Keratinocyte (primary cell): Measurements from ENCODE around the gene SLC51A. TPM values are rescaled to one million over a fixed set of nuclear protein-coding genes. Genes with fewer than 3 reads are reported as not detected.

Experiments
- DNase-seq: peaks from one replicate; pipeline ENCODE4 v3.0.0-alpha.2; 2011; ENCODE audit warnings: low read depth, missing footprints, low spot score
- FAIRE-seq: peaks from 2 replicates; lab custom pipeline; 2011; peaks lifted over from hg19 to GRCh38; lab: Jason Lieb, UNC
- H2AFZ ChIP-seq: 2 replicates; pipeline ENCODE4 v1.6.0; 2012; ENCODE audit warnings: low read length, control low read depth, inconsistent platforms; ENCODE audit not compliant: control insufficient read depth
- H3K27ac ChIP-seq: 2 replicates; pipeline ENCODE4 v1.5.1; 2011; ENCODE audit warnings: low read length; ENCODE audit not compliant: control insufficient read depth, insufficient read depth
- H3K27me3 ChIP-seq: 3 replicates; pipeline ENCODE4 v1.6.0; 2011; ENCODE audit warnings: low read length; ENCODE audit not compliant: control insufficient read depth, insufficient read depth; ENCODE audit errors: extremely low read depth
- H3K36me3 ChIP-seq, 2 experiments: 2 replicates in 1 of 2; 3 replicates in 1 of 2; pipeline ENCODE4 v1.5.1; 2011; ENCODE audit warnings: low read length in 2 of 2, mild to moderate bottlenecking in 1 of 2; ENCODE audit not compliant: control insufficient read depth in 2 of 2, insufficient read depth in 2 of 2; ENCODE audit errors: extremely low read depth in 1 of 2
- H3K4me1 ChIP-seq: 3 replicates; pipeline ENCODE4 v1.5.1; 2011; ENCODE audit warnings: low read length; ENCODE audit not compliant: control insufficient read depth, insufficient read depth; ENCODE audit errors: extremely low read depth
- H3K4me2 ChIP-seq: 3 replicates; pipeline ENCODE4 v1.6.0; 2011; ENCODE audit warnings: low read depth, low read length; ENCODE audit not compliant: control insufficient read depth, insufficient read depth; ENCODE audit errors: extremely low read depth
- H3K4me3 ChIP-seq, 3 experiments: fragments of 200-600 bp in 1 of 3; sonication (generic) in 1 of 3; 2 replicates in 2 of 3; 3 replicates in 1 of 3; pipeline ENCODE4 v1.5.1; 2011 to 2016; ENCODE audit warnings: low read length in 3 of 3, mild to moderate bottlenecking in 3 of 3, control low read depth in 2 of 3, inconsistent platforms in 1 of 3, low read depth in 1 of 3, mixed read lengths in 1 of 3, mixed run types in 1 of 3, moderate library complexity in 1 of 3; ENCODE audit not compliant: control insufficient read depth in 2 of 3, insufficient read depth in 2 of 3; ENCODE audit errors: extremely low read depth in 1 of 3
- H3K79me2 ChIP-seq: 2 replicates; pipeline ENCODE4 v1.6.0; 2012; ENCODE audit warnings: low read length; ENCODE audit not compliant: control insufficient read depth, insufficient read depth
- H3K9ac ChIP-seq: 3 replicates; pipeline ENCODE4 v1.6.0; 2011; ENCODE audit warnings: low read length; ENCODE audit not compliant: control insufficient read depth, insufficient read depth; ENCODE audit errors: extremely low read depth
- H3K9me1 ChIP-seq: 3 replicates; pipeline ENCODE4 v1.6.0; 2011; ENCODE audit warnings: low read length; ENCODE audit not compliant: control insufficient read depth, insufficient read depth; ENCODE audit errors: extremely low read depth
- H3K9me3 ChIP-seq: 2 replicates; pipeline ENCODE4 v1.5.1; 2012; ENCODE audit warnings: low read depth, low read length; ENCODE audit not compliant: control insufficient read depth
- H4K20me1 ChIP-seq: 3 replicates; pipeline ENCODE4 v1.6.0; 2011; ENCODE audit warnings: low read length; ENCODE audit not compliant: control insufficient read depth, insufficient read depth; ENCODE audit errors: extremely low read depth
- EZH2 ChIP-seq: IDR thresholded peaks from one replicate; pipeline ENCODE4 v1.6.1; 2012; ENCODE audit warnings: inconsistent platforms, mild to moderate bottlenecking, low read length, moderate library complexity
- dilution Hi-C: fragments of 300-500 bp; cut with MboI; formaldehyde crosslinking; loops from one replicate; pipeline ENCODE4 v1.7.0; 2020; ENCODE audit warnings: low sequenced_read_pairs; ENCODE audit not compliant: extremely low pct_ligation_motif_present
- polyA plus RNA-seq, 5 experiments: library from polyadenylated mRNA; depleted of rRNA in 3 of 5; stranded (reverse) in 3 of 5; stranded (forward) in 1 of 5; unstranded in 1 of 5; fragments of >200 nt; gene quantifications; 1 replicate in 1 of 5; 2 replicates in 3 of 5; 3 replicates in 1 of 5; pipeline versions ENCODE4 v1.2.1 to v1.2.3, GENCODE V29; 2011 to 2012; ENCODE audit warnings: missing spikeins in 2 of 5, low read depth in 1 of 5, low replicate concordance in 1 of 5
- TF ChIP-seq, protein P1 (sequence below), 3 experiments: IDR thresholded peaks in 1 of 3; conservative IDR thresholded peaks in 1 of 3; optimal IDR thresholded peaks in 1 of 3; 2 replicates in 2 of 3; 3 replicates in 1 of 3; pipeline versions ENCODE3 to v1.5.1; 2011; ENCODE audit warnings: low read length in 3 of 3, mild to moderate bottlenecking in 3 of 3, moderate library complexity in 2 of 3, control low read depth in 1 of 3, inconsistent platforms in 1 of 3; ENCODE audit not compliant: insufficient read depth in 2 of 3; ENCODE audit errors: extremely low read depth in 1 of 3

SLC51A gene
- polyA plus RNA-seq, 1 donor (not counting 4 experiments of a cell fraction or from before 2014, with no cell fraction given): not detected

DNA sequence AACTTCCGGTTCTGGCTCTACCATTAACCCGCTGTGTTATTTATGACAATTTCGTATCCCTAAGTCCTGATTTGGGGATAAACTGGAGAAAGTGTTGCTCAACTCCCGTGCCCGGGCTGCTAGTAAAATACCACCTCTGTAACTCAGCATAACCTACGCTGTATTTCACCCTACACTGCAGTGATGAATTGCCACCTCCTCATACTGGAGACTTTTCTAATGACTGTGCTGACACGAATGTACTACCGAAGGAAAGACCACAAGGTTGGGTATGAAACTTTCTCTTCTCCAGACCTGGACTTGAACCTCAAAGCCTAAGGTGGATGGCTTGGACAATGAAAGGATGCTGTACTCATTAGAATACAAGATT, 16.5 kb downstream of the SLC51A start:
- Histone ChIP-seq H3K4me1 (no peaks in the 10 kb centered on the region), H3K27me3 (peaks cover 6% of the 10 kb centered on the region), H3K79me2 (no peaks in the 10 kb centered on the region), H3K9me3 (no peaks in the 10 kb centered on the region), H3K9me1 (no peaks in the 10 kb centered on the region), H3K4me2 (no peak overlapping the region), H2AFZ (no peak overlapping the region), H4K20me1 (no peaks in the 10 kb centered on the region), H3K9ac (no peak overlapping the region), H3K27ac (no peak overlapping the region), H3K36me3 (peaks cover 11 to 13% of the 10 kb centered on the region in 2 experiments), H3K4me3 (no peak overlapping the region)
- TF ChIP-seq, protein P1, sequence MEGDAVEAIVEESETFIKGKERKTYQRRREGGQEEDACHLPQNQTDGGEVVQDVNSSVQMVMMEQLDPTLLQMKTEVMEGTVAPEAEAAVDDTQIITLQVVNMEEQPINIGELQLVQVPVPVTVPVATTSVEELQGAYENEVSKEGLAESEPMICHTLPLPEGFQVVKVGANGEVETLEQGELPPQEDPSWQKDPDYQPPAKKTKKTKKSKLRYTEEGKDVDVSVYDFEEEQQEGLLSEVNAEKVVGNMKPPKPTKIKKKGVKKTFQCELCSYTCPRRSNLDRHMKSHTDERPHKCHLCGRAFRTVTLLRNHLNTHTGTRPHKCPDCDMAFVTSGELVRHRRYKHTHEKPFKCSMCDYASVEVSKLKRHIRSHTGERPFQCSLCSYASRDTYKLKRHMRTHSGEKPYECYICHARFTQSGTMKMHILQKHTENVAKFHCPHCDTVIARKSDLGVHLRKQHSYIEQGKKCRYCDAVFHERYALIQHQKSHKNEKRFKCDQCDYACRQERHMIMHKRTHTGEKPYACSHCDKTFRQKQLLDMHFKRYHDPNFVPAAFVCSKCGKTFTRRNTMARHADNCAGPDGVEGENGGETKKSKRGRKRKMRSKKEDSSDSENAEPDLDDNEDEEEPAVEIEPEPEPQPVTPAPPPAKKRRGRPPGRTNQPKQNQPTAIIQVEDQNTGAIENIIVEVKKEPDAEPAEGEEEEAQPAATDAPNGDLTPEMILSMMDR (optimal IDR thresholded peaks at IDR 0.05 in 1 of 3, IDR thresholded peaks at IDR 0.05 in 1 of 3, conservative IDR thresholded peaks at IDR 0.05 in 1 of 3; ENCODE audit: extremely low read depth in 1 of 3, insufficient read depth in 2 of 3, low read length in 3 of 3): no peak
- TF ChIP-seq EZH2: no peak
- dilution Hi-C loops: no loop called here
- DNase-seq (no peak), FAIRE-seq (no peak)

- DNase-seq (no peak), FAIRE-seq (no peak)
- H3K9me1 ChIP-seq: no peaks in the 10 kb centered on the region
- no peaks in the 10 kb centered on the region for H3K79me2 ChIP-seq
- no peak overlapping the region for H3K4me3 ChIP-seq
- no peaks in the 10 kb centered on the region for H3K4me1 ChIP-seq
- no peaks in the 10 kb centered on the region for H4K20me1 ChIP-seq
- H3K4me2 ChIP-seq: no peak overlapping the region
- H3K27ac ChIP-seq: no peak overlapping the region
- dilution Hi-C loops: no loop called here
- no peak overlapping the region for H2AFZ ChIP-seq
- H3K36me3 ChIP-seq: peaks cover 20 to 29% of the 10 kb centered on the region in 2 experiments
- no peak overlapping the region for H3K9ac ChIP-seq
- H3K27me3 ChIP-seq: no peaks in the 10 kb centered on the region
- no peaks in the 10 kb centered on the region for H3K9me3 ChIP-seq
- TF ChIP-seq EZH2: no peak
- TF ChIP-seq, protein P1 (optimal IDR thresholded peaks at IDR 0.05 in 1 of 3, IDR thresholded peaks at IDR 0.05 in 1 of 3, conservative IDR thresholded peaks at IDR 0.05 in 1 of 3; ENCODE audit: extremely low read depth in 1 of 3, insufficient read depth in 2 of 3, low read length in 3 of 3): no peak
These were observed 19.3 kb downstream of the SLC51A start for GRCh38 chr3:196235452-196236122.
